GM19193 (cell line): ENCODE measurements around the gene GABPB1.

ENCODE experiments used
- POLR2A ChIP-seq: IDR thresholded peaks from 4 replicates; pipeline ENCODE4 v1.6.1; 2011; ENCODE audit not compliant: insufficient read depth, insufficient read length; ENCODE audit errors: extremely low read depth

The GABPB1 gene

DNA sequence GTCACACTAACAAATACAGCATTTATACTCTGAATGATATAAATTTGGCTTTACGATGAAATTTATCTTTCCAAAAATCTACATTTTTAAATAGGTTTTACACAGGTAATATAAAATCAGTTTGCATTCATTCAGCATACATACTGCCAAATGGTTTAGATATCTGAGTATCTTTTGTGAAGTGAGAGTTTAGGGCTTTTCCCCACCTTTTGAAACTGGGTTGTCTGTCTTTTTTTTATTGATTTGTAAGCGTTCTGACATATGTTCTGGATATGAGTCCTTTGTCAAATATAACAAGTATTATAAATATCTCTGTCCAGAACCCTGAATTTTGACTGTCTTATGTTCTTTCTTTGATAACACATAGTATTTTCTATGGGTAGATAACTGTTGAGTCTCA, 42.4 kb downstream of the GABPB1 start:
- TF ChIP-seq POLR2A, result no peak

DNA sequence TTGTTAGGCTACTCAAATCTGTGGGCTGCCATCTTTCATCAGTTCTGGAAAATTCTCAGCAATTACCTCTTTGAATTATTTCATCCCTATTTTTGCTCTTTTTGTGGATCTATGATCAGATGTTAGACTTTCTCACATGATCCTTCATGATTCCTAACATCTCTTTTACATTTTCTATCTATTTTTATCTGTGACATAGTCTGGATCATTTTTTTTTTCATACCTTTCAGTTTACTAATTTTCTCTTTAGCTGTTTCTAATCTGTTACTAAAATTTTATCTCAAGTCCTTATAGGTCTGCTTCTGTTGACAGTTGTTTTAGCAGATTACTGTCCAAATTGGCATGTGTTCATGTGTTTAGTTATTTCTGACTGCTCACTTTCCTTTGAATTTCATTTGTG, 47.2 kb downstream of the GABPB1 start:
- TF ChIP-seq POLR2A, result no peak

DNA sequence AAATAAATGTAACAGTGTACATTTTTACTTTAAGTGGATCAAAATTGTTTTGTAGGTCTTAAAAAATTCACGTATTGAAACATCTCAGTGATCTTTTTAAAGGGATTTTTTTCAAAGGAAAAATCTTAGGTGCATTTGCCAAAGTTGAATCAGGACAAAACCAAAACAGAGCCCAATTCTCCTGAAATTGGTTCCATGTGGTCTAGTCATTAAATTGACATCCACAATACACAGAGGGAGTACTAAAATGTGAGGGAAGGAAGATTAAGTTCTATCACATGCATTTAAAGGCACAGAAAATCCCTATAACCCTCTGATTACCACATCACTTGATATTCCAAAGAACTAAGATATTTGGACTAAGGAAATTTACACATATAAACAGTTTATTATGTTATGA, 50.2 kb downstream of the GABPB1 start:
- TF ChIP-seq POLR2A, result no peak

DNA sequence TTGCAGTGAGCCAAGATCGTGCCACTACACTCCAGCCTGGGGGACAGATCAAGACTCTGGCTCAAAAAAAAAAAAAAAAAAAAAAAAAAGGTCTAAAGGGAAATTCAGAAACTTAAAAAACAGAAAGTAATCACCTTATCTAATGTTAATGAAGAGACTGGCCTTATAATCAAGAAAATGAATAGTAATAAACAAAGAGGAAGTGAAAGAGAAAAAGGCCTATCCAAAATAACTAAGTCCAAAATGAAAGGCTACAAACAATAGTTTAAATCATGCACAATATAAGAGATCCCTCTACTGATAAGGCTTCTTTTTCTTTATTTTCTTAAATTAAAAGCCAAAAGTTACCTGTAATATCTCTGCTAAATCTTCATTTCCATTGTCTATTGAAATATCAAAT, 52.4 kb downstream of the GABPB1 start:
- no peak for TF ChIP-seq POLR2A

DNA sequence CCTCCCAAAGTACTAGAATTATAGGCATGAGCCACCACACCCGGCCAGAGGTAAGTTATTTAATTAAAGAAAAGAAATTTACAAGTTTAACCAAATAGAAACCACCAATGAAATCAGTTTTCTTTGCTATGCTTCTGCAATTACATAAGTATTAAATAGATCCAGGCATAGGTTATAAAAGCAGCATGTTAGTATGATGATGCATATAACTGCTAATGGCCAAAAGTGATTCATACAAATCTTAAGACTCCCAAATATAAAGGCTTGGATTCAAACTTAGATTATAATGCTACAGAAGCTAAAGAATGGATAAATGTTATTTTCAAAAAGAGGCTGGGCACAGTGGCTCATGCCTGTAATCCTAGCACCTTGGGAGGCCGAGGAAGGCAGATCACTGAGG, 56.7 kb downstream of the GABPB1 start:
- TF ChIP-seq POLR2A, result no peak

DNA sequence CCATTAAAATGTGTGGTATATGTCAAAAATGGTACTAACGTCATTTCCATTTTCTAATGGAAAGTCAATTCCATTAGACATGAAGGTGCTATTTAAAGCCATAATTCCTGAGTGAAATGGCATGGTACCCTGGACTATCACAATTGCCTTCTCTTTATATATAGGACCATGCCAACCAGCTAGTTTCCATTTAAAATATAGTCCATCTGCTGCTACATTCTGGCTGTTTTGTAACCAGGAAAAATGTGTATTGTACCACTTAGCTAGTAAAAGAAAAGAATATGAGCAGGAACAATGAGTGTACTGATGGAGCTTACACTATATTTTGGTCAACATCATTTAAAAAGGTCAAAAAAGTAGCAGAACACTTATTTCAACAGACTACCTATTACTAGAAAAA, 59.0 kb downstream of the GABPB1 start:
- TF ChIP-seq POLR2A, result no peak

DNA sequence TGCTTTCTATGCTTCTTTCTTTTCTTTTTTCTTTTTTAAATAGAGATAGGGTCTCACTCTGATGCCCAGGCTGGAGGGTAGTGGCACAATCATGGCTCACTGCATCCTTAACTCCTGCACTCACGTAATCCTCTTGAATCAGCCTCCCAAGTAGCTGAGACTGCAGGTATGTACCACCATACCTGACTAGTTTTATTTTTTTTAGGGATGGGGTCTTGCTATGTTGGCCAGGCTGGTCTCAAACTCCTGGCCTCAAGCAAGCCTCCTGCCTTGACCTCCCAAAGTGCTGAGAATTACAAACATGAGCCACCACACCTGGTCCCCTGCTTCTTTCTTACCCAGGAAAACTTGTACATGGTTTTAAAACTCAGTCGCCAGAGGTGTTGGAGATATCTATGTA, 65.2 kb downstream of the GABPB1 start:
- TF ChIP-seq POLR2A, result no peak

DNA sequence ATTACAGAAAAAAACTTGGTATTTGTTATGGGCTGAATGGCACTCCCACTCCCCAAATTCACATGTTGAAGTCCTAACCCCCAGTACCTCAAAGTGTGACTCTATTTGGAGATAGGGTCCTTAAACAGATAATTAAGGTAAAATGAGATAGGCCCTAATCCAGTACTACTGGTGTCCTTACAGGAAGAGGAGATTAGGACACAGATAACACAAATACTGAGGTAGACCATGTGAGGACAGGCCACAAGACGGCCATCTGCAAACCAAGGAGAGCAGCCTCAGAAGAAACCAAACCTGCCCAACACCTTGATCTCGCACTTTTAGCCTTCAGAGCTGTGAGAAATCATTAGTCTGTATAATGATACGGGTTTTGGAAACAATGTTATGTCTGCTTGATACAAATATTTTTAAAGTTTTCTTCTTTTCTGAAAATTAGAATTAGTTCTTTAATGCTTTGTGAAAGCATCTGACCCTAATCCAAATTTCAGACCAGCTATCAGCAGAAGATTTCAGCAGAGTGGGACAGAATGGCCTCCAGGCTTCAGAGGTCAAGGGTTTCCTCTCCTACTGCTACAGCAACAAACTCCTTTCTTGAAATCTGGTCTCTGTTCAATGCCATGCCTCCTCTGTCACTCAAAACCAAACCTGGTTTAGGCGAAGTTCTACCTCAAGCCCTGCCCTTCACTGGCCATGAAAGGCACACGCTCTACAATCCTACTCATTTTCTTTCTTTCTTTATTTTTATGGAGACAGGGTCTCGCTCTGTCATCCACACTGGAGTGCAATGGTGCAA, 67.5 kb downstream of the GABPB1 start:
- TF ChIP-seq POLR2A, result no peak

DNA sequence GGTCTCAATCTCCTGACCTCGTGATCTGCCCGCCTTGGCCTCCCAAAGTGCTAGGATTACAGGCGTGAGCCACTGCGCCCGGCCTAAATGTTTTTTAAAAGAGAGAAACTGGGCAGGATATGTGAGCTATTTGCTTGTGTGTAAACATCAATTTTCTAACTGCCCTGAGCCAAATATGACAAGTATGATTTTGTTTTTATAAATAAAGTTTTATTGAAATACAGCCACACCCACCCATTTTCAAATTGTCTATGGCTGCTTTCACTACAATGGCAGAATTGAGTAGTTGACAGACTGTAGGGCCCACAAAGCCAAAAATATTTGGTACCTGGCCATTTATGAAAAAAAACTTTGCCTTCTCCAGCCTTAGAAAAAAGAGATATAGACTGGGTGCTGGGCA, 73.6 kb downstream of the GABPB1 start:
- no peak for TF ChIP-seq POLR2A

DNA sequence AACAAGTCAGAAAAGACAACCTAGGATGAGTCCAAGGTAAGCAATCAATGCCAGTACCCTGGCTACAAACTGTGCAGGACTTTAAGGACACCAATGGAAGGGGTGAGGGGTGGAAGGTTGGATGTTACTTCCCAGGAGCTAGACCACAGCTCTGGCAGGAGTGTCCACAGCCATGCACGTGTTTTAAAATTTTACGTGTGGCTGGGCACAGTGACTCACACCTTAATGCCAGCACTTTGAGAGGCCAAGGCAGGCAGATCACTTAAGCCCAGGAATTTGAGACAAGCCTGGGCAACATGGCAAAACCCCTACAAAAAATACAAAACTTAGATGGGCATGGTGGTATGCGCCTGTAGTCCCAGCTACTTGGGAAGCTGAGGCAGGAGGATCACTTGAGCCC, 74.7 kb downstream of the GABPB1 start:
- no peak for TF ChIP-seq POLR2A

DNA sequence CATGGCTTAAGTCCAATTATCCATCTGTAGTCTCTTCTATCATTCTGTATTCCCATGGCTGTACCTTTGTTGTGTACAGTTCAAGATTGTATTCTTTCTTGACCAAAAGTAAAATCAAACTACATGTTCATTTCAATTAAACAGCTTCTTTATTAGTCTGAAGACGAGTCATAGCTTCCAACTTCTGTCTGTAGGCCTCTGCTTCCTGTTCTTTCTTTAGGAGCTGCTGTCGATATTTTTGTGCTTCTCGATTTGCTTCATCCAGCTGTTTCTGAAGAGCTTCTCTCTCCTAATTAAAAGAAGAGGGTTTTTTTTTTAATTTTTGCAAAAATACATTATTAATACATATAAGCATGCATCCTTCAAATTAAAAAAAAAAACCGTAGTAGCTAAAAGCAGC, 76.5 kb downstream of the GABPB1 start:
- no peak for TF ChIP-seq POLR2A

DNA sequence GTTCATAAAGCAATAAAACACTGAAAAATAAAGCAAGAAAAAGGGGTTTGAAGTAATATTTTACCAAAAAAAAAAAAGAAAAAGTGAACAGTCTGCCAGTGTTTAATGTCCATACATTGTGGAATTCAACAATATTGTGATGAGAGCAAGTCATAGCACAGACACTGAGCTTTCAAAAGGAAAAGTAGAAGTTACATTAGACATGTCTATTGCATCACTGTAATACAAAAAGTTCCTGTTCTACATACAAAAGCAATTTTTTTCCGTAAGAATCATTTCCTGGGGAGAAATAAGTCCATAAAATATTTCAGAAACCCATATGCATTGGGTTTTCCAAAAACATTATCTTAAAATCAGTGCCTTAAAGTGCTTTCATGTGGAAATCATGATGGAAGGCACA, 77.6 kb downstream of the GABPB1 start:
- TF ChIP-seq POLR2A, result no peak

DNA sequence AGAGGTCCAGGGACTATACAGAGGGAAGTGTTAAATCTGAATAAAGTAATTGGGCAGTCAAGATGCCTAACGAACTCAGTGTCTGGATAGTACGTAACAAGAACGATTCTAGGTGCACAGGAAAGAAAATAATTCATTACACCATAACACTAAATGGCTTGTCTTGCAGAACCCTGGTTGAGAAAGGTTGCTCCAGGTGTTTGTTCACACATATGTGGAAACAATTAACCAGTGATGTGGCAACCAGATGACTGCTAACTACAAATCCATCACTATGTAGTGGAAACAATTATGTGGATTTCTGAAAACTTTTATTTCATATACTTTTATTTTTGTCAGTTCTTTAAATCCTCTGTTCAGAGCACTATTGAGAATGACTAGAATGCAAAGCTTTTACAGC, 79.1 kb downstream of the GABPB1 start:
- TF ChIP-seq POLR2A, result no peak

DNA sequence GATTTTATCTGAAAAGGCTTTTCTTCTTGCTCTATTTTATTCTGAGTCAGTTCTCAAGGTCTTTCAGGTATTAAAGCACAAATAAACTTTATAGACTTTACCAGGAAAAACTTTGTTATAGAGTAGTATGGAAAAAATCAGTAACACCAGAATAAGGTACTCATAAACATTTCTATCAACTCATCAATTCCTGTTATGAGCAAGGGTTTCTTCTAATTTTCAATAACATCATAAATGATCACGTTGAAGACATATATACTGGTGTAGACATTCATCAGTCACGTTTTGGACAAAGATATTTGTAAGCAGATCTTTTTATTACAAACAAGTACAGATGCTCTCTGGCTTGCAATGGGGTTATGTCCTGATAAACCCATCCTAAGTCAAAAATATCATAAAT, 79.9 kb downstream of the GABPB1 start:
- no peak for TF ChIP-seq POLR2A

DNA sequence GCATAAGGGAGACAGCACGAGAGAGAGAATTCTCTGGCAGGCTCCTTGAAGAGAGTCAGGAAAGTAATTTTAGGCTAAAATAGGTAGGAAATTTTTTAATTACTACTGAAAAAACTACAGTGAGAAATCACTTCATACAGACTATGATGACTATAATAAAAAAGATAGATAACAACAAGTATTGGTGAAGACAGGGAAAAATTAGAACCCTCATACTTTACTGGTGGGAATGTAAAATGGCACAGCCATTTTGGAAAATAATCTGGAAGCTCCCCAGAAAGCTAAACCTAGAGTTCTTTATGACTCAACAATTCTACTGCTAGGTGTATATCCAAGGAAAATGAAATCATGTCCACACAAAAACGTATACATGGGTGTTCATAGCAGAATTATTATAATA, 87.4 kb downstream of the GABPB1 start:
- no peak for TF ChIP-seq POLR2A

DNA sequence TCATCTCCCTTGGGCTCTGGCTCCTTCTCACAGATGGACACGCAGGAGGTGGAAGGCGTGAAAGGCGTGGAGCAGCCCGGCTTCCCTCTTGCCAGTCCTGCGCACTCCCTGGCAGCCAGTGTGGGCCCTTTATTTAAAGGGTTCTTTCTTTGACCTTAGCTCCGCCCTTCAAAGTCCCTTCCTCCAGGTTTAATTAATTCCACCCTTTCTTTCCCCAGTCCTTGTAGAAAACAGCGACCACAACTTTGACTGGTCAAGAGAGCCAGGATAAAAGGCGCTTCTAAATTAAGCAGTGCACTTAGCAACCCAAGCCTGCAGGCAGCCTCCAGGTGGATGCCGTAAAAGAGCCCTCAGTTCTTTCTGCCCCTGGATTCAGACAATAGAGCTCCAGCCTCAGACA, 89.4 kb downstream of the GABPB1 start, which contains the start of gene HDC:
HDC (minus strand) TSS at position 107 of the 400 bp plus-strand sequence; CDS start at position 4, 103 bp downstream.
- TF ChIP-seq POLR2A, result no peak

DNA sequence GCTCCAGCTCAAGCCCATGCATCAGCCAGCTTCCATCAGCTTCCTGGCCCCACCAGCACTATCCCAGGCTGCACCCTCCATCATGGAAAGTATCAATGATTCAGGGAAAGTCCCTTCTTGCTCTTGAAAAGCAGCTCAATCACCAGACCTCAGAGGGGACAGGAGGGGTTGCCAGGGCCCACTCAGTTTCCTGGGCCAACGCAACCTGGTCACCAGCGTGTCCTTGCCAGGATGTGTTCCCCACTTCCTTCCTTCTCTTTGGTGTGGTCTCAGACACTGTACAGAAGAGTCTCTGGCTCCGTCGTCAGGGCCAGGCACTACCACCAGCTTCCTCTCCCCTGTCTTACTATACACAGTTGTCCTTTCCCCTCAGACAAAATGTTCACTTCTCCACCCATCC, 92.5 kb downstream of the GABPB1 start:
- no peak for TF ChIP-seq POLR2A

DNA sequence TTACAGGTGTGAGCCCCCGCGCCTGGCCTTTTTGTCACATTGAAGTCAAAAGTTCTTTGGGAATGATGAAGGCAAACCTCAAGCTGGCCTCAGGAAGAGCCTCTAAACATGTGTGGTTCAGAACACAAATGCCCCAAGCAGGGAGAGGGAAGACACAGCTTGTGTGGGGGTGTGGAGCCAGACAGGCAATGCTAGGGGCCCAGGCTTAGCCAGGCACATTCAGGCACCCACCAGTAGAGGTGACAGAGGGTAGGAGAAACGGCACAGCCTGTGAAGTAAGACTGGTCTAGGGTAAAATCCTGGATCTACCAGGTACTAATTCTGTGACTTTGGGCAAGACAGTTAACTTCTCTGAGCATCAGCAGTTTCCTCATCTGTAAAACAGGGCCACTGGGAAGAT, 93.0 kb downstream of the GABPB1 start:
- TF ChIP-seq POLR2A, result no peak

DNA sequence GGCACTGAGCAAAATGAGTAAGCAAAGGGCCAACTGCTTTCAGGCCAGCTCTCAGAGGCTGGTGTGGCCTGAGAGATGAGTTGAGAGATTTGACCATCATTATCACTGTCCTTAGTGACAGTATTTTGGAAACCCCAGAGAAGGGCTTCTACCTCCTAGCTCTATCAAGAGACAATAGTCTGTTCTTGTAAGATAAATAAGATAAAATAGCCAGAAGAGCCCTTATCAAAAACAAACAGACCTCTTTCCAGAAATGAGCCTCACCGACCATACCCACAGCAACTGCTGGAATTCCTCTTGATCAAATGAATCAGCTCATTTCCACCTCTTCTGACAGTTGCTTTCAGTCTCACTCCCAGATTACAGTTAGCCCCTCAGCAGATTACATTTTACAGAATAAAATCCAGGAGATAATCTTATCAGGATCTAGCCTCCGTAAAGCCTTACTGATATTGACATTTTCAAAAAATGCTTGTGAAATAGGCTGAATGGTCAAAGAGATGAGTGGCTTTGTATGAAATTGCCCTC, 94.0 kb downstream of the GABPB1 start:
- no peak for TF ChIP-seq POLR2A
